Left cardiac atrium (tissue), 4 donors: Measurements from ENCODE around the gene SP140. TPM values are rescaled to one million over a fixed set of nuclear protein-coding genes. Genes with fewer than 3 reads are reported as not detected.
"Not testable (repeated sequence)": the region's sequence is repeated elsewhere in the genome, so short reads cannot be mapped to it uniquely, and the experiment has no call there.

ENCODE experiments used
- ATAC-seq, 2 donors: fragments of 200-7000 bp; cut with Tn5 transposase; one replicate each; pipeline ENCODE4 v1.9.1; 2020; ENCODE audit warnings: mild to moderate bottlenecking in 2 of 2, moderate library complexity in 2 of 2
- DNase-seq: peaks from one replicate; pipeline ENCODE4 v3.0.0-alpha.2; 2020
- intact Hi-C, 2 donors: fragments of 100-400 bp; cut with DNase I; formaldehyde crosslinking; loops; one replicate each; pipeline versions ENCODE4 v1.14.1 to v1.15.1; 2022 to 2023
- total RNA-seq, 2 donors: library from RNA; stranded (reverse); fragmentation: NEBNext Ultra II Directional; extraction: Animal tissue kit (Norgen Biotek cat#: 25700); gene quantifications; one replicate each; pipeline ENCODE4 v1.2.1, GENCODE V29; 2021
- donor health status: DM: no; HTN: yes; CAD: no.
- donor health status: DM: no; HTN: yes; CAD: no; lungs with severe emphysema.
- donor health status: DM: yes; HTN: yes; CAD: no.
- donor health status: Dilated cardiomyopathy.

The SP140 gene
- total RNA-seq, 2 donors from 2014 or later = 0.99 to 1.1 TPM

- DNase-seq (no peak), ATAC-seq (no peak)
- intact Hi-C loops = no loop called here
Measured at GRCh38 chr2:230266638-230267037, 41.1 kb downstream of the SP140 start.

- ATAC-seq = no peak
- intact Hi-C loops = no loop called here
- no peak for DNase-seq
Measured at GRCh38 chr2:230267059-230267458, 41.5 kb downstream of the SP140 start.

- ATAC-seq (no peak), DNase-seq (no peak)
- intact Hi-C loops = no loop called here
Measured at GRCh38 chr2:230267556-230267955, 42.0 kb downstream of the SP140 start.

GRCh38 chr2:230268606-230269243 is 43.2 kb downstream of the SP140 start:
- intact Hi-C loops = no loop called here
- DNase-seq (no peak), ATAC-seq (no peak)

GRCh38 chr2:230269715-230270114 is 44.2 kb downstream of the SP140 start:
- intact Hi-C loops = no loop called here

GRCh38 chr2:230282936-230283335 is 57.4 kb downstream of the SP140 start:
- DNase-seq (no peak), ATAC-seq (no peak)
- intact Hi-C loops = no loop called here

More at GRCh38 chr2:230269715-230270114, 44.2 kb downstream of the SP140 start:
- ATAC-seq (no peak), DNase-seq (no peak)

- intact Hi-C loops = no loop called here
- ATAC-seq = no peak
Measured at GRCh38 chr2:230286048-230286447, 60.5 kb downstream of the SP140 start.

GRCh38 chr2:230289311-230289710 is 63.8 kb downstream of the SP140 start:
- DNase-seq, intact Hi-C loops, ATAC-seq: not testable (repeated sequence)

More at GRCh38 chr2:230286048-230286447, 60.5 kb downstream of the SP140 start:
- no peak for DNase-seq

GRCh38 chr2:230295192-230295591 is 69.7 kb downstream of the SP140 start:
- no peak for ATAC-seq
- intact Hi-C loops = no loop called here
- no peak for DNase-seq

GRCh38 chr2:230296917-230297316 is 71.4 kb downstream of the SP140 start:
- intact Hi-C loops = no loop called here
- ATAC-seq (no peak), DNase-seq (no peak)

GRCh38 chr2:230299618-230300017 is 74.1 kb downstream of the SP140 start:
- intact Hi-C loops = no loop called here
- DNase-seq = no peak
- peak; percentile 50 to 56 for ATAC-seq

- ATAC-seq (no peak), DNase-seq (no peak)
- intact Hi-C loops = no loop called here
Measured at GRCh38 chr2:230305416-230306275, 80.1 kb downstream of the SP140 start.

- intact Hi-C loops = no loop called here
- ATAC-seq (no peak), DNase-seq (no peak)
Measured at GRCh38 chr2:230306474-230306873, 80.9 kb downstream of the SP140 start.

- intact Hi-C loops = no loop called here
- DNase-seq (no peak), ATAC-seq (peak in 1 of 2 donors; percentile 91)
Measured at GRCh38 chr2:230307485-230307884, 81.9 kb downstream of the SP140 start.

GRCh38 chr2:230308402-230309000 is 83.0 kb downstream of the SP140 start:
- ATAC-seq (no peak), DNase-seq (no peak)
- intact Hi-C loops = no loop called here

GRCh38 chr2:230310792-230311191 is 85.3 kb downstream of the SP140 start:
- DNase-seq, ATAC-seq, intact Hi-C loops: not testable (repeated sequence)

- ATAC-seq, intact Hi-C loops, DNase-seq: not testable (repeated sequence)
Measured at GRCh38 chr2:230311634-230312033, 86.1 kb downstream of the SP140 start.

- DNase-seq (no peak), ATAC-seq (no peak)
- intact Hi-C loops = no loop called here
Measured at GRCh38 chr2:230312638-230313037, 87.1 kb downstream of the SP140 start.

GRCh38 chr2:230317366-230317765 is 91.8 kb downstream of the SP140 start:
- DNase-seq = no peak
- ATAC-seq = no peak
- intact Hi-C loops = no loop called here
